NCI-H2227 (cell line): ENCODE results near the gene LILRA6.
A peak's percentile ranks its signal among the peaks of the same experiment; 100 is the strongest.
"Not testable (repeated sequence)": the region's sequence is repeated elsewhere in the genome, so short reads cannot be mapped to it uniquely, and the experiment has no call there.

Experiments used
- DNase-seq: peaks from one replicate; lab custom pipeline; 2025; ENCODE audit not compliant: unreplicated experiment; lab: John Stamatoyannopoulos, UW

The LILRA6 gene

DNA sequence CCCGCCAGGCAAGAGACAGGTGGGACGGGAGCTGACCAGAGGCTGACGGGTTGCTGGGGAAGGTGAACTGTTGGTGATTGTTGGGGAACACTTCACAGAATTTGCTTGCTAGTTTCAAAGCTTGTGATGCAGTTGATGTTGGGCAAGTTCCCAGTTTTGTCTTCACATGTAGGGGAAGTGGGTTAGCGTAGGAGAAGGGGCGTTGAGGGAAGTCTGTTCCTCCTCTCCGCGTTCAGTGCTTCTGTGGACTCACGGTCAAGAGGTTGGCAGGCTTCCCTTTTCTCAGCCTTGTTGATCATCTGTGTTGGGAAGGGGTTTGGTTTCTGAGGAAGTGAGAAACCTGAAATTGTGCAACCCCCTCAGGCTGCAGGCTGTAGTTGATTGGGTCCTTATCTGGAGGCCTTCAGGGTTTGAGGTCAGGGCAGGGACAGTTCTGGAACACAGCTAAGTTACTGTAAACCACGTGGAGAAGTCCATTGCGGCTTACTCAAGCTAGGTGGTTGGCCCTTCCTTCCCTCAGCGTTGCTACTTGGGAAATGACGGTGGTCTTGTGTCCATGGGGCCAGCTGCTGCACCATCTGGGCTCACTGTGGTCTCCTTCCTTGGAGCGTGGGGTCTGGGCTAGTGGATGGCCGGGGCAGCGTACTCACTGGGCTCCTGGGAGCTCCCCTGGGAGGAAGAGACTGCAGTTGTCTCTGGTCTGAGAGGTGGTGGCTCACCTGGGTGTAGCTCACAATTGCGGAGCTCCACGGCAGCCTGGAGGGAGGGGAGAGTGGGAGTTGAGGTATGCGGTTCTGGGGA, 34.4 kb downstream of the LILRA6 start:
- no peak for DNase-seq

DNA sequence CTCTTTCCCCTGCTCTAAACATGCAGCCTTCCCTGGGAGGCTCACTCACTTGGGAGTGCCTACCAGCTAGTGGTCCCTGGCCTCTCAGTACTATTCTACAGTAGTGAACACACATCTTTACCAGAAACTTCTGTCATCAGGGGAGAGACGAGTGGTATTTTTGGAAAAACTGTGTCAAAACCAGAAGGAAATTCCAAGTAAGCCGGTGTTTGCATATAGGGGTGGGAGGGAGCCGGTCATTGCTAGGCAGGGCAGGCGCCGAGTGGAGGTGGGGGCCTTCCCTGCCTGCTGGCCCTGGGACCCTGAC, 35.0 kb downstream of the LILRA6 start:
- no peak for DNase-seq

- DNase-seq, result not testable (repeated sequence)
These were observed 35.4 kb downstream of the LILRA6 start for GRCh38 chr19:54207193-54207592.

DNA sequence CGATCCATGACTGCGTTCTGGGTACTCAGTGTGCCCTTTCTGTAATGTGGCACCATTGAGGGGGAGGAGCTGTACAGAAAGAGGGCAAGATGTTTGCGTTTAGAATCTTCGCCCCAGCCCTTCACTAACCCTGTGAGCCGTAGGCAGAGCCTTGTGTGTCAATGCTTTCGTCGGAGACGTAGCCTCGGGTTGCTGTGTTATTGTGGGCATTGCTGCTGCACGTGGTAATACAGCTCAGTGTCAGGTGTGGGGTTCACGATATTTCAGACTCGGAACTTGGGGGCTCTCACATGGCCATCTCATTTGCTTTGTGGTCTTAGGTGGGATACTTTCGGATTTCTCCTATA, 35.8 kb downstream of the LILRA6 start:
- no peak for DNase-seq

DNA sequence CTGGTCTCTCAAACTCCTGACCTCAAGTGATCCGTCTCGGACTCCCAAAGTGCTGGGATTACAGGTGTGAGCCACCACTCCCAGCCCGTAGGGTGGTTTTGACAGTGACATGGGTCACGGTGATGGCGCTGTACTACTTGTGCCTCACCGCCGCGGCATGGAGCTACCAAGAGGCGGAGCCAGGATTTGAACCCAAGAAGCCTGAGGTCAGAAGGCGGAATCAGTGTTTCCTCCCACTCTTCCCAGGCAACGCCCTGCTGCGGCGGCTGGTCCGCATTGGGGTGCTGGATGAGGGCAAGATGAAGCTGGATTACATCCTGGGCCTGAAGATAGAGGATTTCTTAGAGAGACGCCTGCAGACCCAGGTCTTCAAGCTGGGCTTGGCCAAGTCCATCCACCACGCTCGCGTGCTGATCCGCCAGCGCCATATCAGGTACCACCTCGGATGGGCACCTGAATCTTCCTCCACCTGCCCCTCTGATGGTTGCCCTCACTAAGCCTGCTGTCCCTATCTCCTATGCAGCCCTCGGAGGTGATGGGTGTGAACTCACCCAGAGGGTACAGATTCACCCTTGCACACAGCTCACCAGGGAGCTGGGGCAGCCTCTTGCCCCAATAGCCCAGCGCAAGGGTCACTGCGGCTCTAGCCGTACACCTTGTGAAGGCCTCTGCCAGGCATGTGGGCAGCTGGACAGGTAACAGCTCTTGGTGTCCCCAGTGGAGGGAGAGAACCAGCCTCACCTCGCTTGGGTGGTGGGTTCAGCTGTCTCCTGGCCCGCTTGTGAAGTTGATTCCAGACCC, 36.4 kb downstream of the LILRA6 start:
- no peak for DNase-seq

- DNase-seq, result no peak
These were observed 37.7 kb downstream of the LILRA6 start for GRCh38 chr19:54204767-54205468.

GRCh38 chr19:54203151-54203611, 39.4 kb downstream of the LILRA6 start:
- no peak for DNase-seq

GRCh38 chr19:54201980-54202379, 40.6 kb downstream of the LILRA6 start:
- no peak for DNase-seq

GRCh38 chr19:54201172-54201701, 41.4 kb downstream of the LILRA6 start:
- no peak for DNase-seq

GRCh38 chr19:54199401-54199800, 43.2 kb downstream of the LILRA6 start:
- no peak for DNase-seq

- no peak for DNase-seq
These were observed 45.5 kb downstream of the LILRA6 start for GRCh38 chr19:54197121-54197520.

- DNase-seq, result no peak
These were observed 46.1 kb downstream of the LILRA6 start for GRCh38 chr19:54196536-54196935.

- not testable (repeated sequence) for DNase-seq
These were observed 48.1 kb downstream of the LILRA6 start for GRCh38 chr19:54194463-54194862.

- no peak for DNase-seq
These were observed 49.6 kb downstream of the LILRA6 start for GRCh38 chr19:54193011-54193410.

- no peak for DNase-seq
These were observed 50.7 kb downstream of the LILRA6 start for GRCh38 chr19:54191811-54192453.

- peak; percentile 99 for DNase-seq
These were observed 51.4 kb downstream of the LILRA6 start, which contains the start of gene TSEN34 for GRCh38 chr19:54191011-54191810. TSS of gene TSEN34 (plus strand) at chr19:54191308. CDS start at chr19:54191365, 57 bp downstream.

DNA sequence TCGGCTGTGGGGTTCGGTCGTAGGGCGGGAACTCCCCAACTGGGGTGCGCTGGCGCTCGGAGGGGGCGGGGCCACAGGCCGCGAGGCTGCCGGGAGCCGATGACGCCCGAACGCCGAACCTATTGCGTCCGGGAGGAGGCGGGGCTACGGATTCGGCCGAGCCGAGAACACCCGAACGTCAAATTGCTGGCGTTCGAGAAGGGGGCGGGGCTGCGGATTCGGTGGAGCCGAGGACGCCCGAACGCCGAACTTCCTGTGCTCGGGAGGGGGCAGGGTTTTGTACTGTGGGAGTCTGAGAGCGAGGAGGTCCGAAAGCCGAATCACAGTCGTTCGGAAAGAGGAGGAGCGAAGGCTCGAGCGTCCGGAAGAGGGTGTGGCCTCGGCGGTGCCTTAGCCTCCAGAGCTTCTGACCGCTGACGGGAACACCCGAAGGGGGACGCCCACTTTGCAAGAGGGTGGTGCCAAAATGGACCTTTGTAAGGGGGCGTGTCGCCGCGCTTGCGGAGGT, 52.0 kb downstream of the LILRA6 start:
- DNase-seq, result peak; percentile 100

- peak; percentile 100 for DNase-seq
These were observed 52.7 kb downstream of the LILRA6 start for GRCh38 chr19:54189735-54190502.

DNA sequence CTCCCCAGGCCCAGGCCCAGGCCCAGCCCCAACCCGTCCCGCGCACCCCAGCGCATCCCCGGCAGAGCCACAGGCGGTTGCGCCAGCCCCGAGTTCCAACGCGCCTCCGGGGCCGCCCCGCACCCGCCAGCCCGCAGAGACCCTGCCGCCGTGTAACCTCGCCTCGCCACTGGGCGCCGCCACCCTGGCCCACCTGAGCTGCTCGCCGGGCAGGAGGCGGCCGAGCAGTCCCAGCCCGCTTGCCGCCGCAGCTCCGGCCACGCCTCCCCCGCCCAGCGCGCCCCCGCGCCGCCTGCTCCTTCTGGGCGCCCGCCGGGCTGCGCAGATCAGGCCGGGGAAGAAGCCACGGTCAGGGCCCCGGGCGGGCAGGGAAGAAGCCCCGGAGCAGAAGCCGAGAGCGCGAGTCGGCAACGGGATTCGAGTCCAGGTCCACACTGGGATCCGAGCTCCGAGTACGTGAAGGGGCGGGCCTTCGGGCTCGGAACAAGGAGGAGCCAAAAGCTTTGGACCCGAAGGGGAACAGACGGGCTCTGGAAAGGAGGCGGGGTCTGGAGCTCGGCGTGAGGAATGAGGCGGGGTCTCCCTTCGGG, 53.4 kb downstream of the LILRA6 start, which contains the start of gene MBOAT7:
TSS of gene MBOAT7 (minus strand) at position 436 of the 590 bp plus-strand sequence. CDS start 1,072 bp downstream, outside the sequence.
- DNase-seq, result no peak
